ENCODE results near the gene TBCD. TPM values are rescaled to one million over a fixed set of nuclear protein-coding genes. Genes with fewer than 3 reads are reported as not detected.

The TBCD gene
- total and polyA plus RNA-seq, 2 donors (not counting 1 experiment from before 2014, with no cell fraction given), result 22.1 to 36.7 TPM

DNA sequence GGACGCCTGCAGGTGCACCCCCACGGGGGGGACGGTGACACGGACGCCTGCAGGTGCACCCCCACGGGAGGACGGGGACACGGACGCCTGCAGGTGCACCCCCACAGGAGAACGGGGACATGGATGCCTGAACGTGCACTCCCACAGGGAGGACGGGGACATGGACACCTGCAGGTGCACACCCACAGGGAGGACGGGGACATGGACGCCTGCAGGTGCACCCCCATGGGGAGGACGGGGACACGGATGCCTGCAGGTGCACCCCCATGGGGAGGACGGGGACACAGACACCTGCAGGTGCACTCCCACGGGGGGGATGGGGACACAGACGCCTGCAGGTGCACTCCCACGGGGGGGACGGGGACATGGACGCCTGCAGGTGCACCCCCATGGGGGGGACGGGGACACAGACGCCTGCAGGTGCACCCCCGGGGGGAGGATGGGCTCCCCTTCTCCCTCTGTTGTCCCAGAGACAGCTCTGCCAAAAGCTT lies 213.0 kb downstream of the TBCD start:
- H3K27ac ChIP-seq (ENCODE audit: insufficient read depth, low read length), result no peak overlapping the region
- no peak overlapping the region for H3K4me3 ChIP-seq (replicated peaks in 1 of 4; ENCODE audit: control extremely low read depth in 1 of 4, insufficient read depth in 1 of 4, low read depth in 3 of 4, low read length in 4 of 4)
- no peaks in the 10 kb centered on the region for H3K4me1 ChIP-seq (ENCODE audit: control insufficient read depth, extremely low read depth, insufficient read depth, low read length)
- H2AFZ ChIP-seq (ENCODE audit: low read length), result no peak overlapping the region
- no peaks in the 10 kb centered on the region for H3K27me3 ChIP-seq (ENCODE audit: control insufficient read depth, insufficient read depth, low read length)
- no peaks in the 10 kb centered on the region for H3K36me3 ChIP-seq (ENCODE audit: control insufficient read depth, insufficient read depth, low read length)
- no peak overlapping the region for H3K9ac ChIP-seq (ENCODE audit: insufficient read depth, low read length)
- no peaks in the 10 kb centered on the region for H3K79me2 ChIP-seq (ENCODE audit: control insufficient read depth, insufficient read depth, low read length)
- no peak overlapping the region for H3K4me2 ChIP-seq (ENCODE audit: extremely low read depth, insufficient read depth, low read length)
- no peak for DNase-seq (ENCODE audit: low read depth in 2 of 2)
- H3K9me3 ChIP-seq (ENCODE audit: control insufficient read depth, insufficient read depth, low read depth, low read length), result no peaks in the 10 kb centered on the region
- TF ChIP-seq EZH2 (IDR thresholded peaks at IDR 0.05; ENCODE audit: low read length, missing control alignments), result no peak
- TF ChIP-seq, protein P1, sequence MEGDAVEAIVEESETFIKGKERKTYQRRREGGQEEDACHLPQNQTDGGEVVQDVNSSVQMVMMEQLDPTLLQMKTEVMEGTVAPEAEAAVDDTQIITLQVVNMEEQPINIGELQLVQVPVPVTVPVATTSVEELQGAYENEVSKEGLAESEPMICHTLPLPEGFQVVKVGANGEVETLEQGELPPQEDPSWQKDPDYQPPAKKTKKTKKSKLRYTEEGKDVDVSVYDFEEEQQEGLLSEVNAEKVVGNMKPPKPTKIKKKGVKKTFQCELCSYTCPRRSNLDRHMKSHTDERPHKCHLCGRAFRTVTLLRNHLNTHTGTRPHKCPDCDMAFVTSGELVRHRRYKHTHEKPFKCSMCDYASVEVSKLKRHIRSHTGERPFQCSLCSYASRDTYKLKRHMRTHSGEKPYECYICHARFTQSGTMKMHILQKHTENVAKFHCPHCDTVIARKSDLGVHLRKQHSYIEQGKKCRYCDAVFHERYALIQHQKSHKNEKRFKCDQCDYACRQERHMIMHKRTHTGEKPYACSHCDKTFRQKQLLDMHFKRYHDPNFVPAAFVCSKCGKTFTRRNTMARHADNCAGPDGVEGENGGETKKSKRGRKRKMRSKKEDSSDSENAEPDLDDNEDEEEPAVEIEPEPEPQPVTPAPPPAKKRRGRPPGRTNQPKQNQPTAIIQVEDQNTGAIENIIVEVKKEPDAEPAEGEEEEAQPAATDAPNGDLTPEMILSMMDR (conservative IDR thresholded peaks at IDR 0.05 in 1 of 2, IDR thresholded peaks at IDR 0.05 in 1 of 2; ENCODE audit: low read depth in 1 of 2, low read length in 2 of 2), result no peak
- H4K20me1 ChIP-seq (ENCODE audit: control insufficient read depth, extremely low read depth, insufficient read depth, low read length), result no peaks in the 10 kb centered on the region

DNA sequence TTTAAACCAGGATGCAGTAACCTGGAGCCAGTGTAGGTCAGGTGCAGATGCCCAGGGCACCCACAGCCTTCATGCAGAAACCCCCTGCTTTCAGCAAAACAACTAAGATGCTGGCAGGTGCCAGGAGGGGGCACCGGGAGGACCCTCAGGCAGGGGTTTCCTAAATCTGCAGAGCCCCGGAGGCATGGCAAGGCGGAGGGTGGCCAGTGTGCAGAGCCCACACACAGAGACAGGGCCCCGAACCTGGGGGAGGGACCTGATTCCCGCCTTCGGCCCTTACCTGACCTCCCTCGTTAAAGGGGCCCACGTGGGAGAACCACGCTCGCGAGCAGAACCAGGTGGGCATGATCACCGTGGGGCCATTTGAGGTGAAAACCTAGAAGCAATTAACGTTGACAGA lies 213.5 kb downstream of the TBCD start:
- H3K4me3 ChIP-seq (replicated peaks in 1 of 4; ENCODE audit: control extremely low read depth in 1 of 4, insufficient read depth in 1 of 4, low read depth in 3 of 4, low read length in 4 of 4), result no peak overlapping the region
- H3K4me1 ChIP-seq (ENCODE audit: control insufficient read depth, extremely low read depth, insufficient read depth, low read length), result no peaks in the 10 kb centered on the region
- H4K20me1 ChIP-seq (ENCODE audit: control insufficient read depth, extremely low read depth, insufficient read depth, low read length), result no peaks in the 10 kb centered on the region
- no peak overlapping the region for H2AFZ ChIP-seq (ENCODE audit: low read length)
- DNase-seq (ENCODE audit: low read depth in 2 of 2), result no peak
- H3K27ac ChIP-seq (ENCODE audit: insufficient read depth, low read length), result no peak overlapping the region
- no peaks in the 10 kb centered on the region for H3K79me2 ChIP-seq (ENCODE audit: control insufficient read depth, insufficient read depth, low read length)
- H3K27me3 ChIP-seq (ENCODE audit: control insufficient read depth, insufficient read depth, low read length), result no peaks in the 10 kb centered on the region
- no peak for TF ChIP-seq EZH2 (IDR thresholded peaks at IDR 0.05; ENCODE audit: low read length, missing control alignments)
- TF ChIP-seq, protein P1 (conservative IDR thresholded peaks at IDR 0.05 in 1 of 2, IDR thresholded peaks at IDR 0.05 in 1 of 2; ENCODE audit: low read depth in 1 of 2, low read length in 2 of 2), result no peak
- no peak overlapping the region for H3K9ac ChIP-seq (ENCODE audit: insufficient read depth, low read length)
- H3K36me3 ChIP-seq (ENCODE audit: control insufficient read depth, insufficient read depth, low read length), result no peaks in the 10 kb centered on the region
- no peaks in the 10 kb centered on the region for H3K9me3 ChIP-seq (ENCODE audit: control insufficient read depth, insufficient read depth, low read depth, low read length)
- H3K4me2 ChIP-seq (ENCODE audit: extremely low read depth, insufficient read depth, low read length), result no peak overlapping the region

DNA sequence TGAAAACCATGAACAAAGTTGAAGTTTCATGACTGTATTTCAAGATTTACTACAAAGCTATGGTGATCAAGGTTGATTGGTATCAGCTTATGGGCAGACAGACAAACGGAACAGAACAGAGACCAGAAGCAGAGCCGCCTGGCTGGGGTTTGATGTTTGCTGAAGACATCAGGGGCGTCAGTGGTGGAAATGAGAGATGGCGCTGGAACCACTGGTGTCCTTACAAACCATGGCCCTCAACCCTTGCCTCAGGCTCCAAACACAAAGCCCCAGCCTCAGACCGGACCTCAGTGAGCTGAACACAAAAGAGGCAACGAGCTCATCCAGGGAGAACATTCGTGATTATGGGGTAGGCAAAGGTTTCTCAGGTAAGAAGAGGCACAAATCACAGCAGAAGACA lies 214.6 kb downstream of the TBCD start:
- TF ChIP-seq EZH2 (IDR thresholded peaks at IDR 0.05; ENCODE audit: low read length, missing control alignments), result no peak
- TF ChIP-seq, protein P1 (conservative IDR thresholded peaks at IDR 0.05 in 1 of 2, IDR thresholded peaks at IDR 0.05 in 1 of 2; ENCODE audit: low read depth in 1 of 2, low read length in 2 of 2), result no peak
- H4K20me1 ChIP-seq (ENCODE audit: control insufficient read depth, extremely low read depth, insufficient read depth, low read length), result no peaks in the 10 kb centered on the region
- no peak overlapping the region for H2AFZ ChIP-seq (ENCODE audit: low read length)
- no peaks in the 10 kb centered on the region for H3K79me2 ChIP-seq (ENCODE audit: control insufficient read depth, insufficient read depth, low read length)
- H3K4me1 ChIP-seq (ENCODE audit: control insufficient read depth, extremely low read depth, insufficient read depth, low read length), result no peaks in the 10 kb centered on the region
- no peak for DNase-seq (ENCODE audit: low read depth in 2 of 2)
- H3K9ac ChIP-seq (ENCODE audit: insufficient read depth, low read length), result no peak overlapping the region
- H3K36me3 ChIP-seq (ENCODE audit: control insufficient read depth, insufficient read depth, low read length), result no peaks in the 10 kb centered on the region
- no peaks in the 10 kb centered on the region for H3K27me3 ChIP-seq (ENCODE audit: control insufficient read depth, insufficient read depth, low read length)
- no peaks in the 10 kb centered on the region for H3K9me3 ChIP-seq (ENCODE audit: control insufficient read depth, insufficient read depth, low read depth, low read length)
- no peak overlapping the region for H3K4me3 ChIP-seq (replicated peaks in 1 of 4; ENCODE audit: control extremely low read depth in 1 of 4, insufficient read depth in 1 of 4, low read depth in 3 of 4, low read length in 4 of 4)
- no peak overlapping the region for H3K27ac ChIP-seq (ENCODE audit: insufficient read depth, low read length)
- no peak overlapping the region for H3K4me2 ChIP-seq (ENCODE audit: extremely low read depth, insufficient read depth, low read length)

All from fibroblast of lung (primary cell).